Mucosa of gallbladder (tissue), 1 donor: ENCODE results near the gene LCN15. TPM values are rescaled to one million over a fixed set of nuclear protein-coding genes. Genes with fewer than 3 reads are reported as not detected.
"Not testable (repeated sequence)": the region's sequence is repeated elsewhere in the genome, so short reads cannot be mapped to it uniquely, and the experiment has no call there.

Source experiments
- DNase-seq: peaks from one replicate; pipeline ENCODE4 v3.0.0-alpha.2; 2020; ENCODE audit warnings: low spot score
- total RNA-seq: library from RNA; stranded (reverse); gene quantifications from one replicate; pipeline ENCODE4 v1.2.1, GENCODE V29; 2021
- donor health status: DM: no; HTN: no; CAD: no.

Gene LCN15
- total RNA-seq, 1 donor from 2014 or later = not detected

DNA sequence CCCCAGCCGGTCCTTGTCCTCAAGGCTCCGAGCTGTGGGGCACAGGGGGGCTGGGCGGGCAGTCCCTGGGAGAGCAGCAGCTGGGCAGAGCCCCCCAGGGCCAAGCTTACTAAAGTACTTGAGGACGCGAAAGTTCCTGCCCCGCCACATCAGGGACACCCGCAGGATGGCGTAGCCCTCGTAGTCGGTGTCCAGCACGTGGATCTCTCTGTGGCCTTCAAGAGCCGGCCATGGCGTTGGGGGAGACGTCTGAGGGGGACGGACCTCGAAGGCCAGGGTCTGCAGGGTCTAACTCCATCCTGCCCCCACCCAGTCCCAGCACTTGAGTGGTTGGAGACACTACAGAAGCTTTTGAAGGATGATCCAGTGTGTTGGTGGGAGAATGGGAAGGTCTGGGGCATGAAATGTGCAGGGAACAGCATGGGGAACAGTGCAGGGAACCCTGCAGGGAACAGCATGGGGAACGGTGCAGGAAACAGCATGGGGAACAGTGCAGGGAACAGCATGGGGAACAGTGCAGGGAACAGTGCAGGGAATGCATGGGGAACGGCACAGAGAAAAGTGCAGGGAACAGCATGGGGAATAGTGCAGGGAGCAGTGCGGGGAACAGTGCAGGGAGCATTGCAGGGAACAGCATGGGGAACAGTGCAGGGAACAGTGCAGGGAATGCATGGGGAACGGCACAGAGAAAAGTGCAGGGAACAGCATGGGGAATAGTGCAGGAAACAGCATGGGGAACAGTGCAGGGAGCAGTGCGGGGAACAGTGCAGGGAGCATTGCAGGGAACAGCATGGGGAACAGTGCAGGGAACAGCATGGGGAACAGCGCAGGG is 8.8 kb downstream of the LCN15 start:
- not testable (repeated sequence) for DNase-seq

DNA sequence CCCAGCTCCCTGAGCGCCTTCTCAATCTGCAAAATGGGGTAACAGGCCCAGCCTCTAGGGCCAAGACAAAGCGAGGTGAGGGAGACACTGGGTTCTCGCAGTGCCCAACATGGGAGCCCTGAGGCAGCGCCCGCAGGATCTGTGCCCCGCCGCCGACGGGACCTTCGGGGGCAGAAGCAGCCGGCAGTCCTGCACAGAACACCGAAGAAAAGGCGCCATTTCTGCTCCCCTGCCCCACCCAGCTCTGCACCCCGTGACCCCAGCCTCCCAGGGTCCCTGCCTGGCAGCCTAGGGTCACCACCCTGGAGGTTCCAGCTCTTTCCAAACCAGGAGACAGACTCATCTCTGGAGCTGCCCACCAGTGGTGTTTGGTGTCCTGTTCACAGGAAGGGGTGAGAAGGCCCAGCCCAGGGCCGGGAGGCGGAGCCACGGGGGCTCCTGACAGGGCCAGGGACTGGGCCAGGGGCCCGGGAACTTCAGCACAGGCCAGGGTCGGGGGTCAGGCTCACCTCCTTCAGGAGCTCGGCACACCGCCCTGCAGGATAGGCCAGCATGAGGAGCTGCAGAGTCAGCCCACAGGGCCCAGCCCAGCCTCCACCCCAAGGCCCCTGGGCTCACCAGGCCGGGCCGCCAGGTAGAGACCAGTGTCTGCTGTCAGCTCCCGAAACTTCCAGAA is 9.6 kb downstream of the LCN15 start:
- DNase-seq = no peak

DNA sequence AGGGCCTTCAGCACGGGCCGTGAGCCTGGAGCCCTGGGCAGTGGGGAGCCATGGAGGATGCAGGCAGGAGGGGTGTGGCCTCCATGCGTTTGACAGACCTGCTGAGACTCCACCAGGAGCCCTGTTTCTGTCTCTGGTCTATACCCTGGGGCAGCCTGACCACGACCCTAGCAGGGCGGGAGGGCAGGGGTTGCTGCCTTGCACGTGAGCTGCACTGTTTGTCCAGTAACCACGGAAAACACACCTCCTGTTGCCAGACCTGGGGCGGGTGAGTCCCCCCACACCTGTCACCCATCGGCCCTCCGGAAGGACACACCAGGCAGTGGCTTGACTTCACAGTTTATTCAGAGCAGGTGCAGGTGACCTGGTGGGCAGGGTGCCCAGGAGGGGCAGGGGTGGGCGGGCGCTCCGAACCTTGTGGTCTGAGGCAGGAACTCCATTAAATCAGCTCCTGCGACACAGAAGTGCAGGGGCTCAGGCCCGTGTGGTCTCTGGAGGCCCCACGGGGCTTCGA is 10.2 kb downstream of the LCN15 start:
- no peak for DNase-seq

DNA sequence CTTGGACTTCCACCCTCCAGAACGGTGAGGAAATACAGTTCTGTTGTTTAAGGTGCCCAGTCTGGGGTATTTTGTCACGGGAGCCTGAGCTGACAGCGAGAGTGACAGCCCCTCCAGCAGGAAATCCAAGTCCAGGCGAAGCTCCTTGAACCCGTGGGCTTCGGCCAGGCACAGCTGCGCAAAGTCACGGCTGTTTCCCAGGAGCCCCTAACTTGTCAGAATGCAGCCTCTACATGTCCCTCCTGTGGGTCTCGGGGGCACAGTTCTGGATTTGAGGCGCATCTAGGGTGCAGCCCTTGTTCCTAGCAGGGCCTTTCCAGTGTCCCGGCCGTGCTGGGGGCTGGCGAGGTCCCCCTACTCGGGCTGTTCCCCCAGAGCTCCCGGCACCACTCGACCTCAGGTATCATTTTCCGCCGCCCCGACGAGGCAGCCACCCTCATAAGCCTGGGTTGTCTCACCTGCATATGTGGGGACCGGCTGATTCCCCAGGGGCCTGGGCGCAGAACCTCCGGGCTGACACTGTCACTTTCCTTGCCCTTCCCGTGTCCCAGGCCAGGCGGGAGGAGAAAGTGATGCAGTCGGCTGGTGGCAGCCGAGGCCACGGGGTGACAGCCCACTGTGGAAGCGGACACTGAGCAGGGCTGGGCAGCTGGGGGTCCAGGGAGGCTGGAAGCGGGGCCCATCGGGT is 10.8 kb downstream of the LCN15 start:
- DNase-seq = no peak

DNA sequence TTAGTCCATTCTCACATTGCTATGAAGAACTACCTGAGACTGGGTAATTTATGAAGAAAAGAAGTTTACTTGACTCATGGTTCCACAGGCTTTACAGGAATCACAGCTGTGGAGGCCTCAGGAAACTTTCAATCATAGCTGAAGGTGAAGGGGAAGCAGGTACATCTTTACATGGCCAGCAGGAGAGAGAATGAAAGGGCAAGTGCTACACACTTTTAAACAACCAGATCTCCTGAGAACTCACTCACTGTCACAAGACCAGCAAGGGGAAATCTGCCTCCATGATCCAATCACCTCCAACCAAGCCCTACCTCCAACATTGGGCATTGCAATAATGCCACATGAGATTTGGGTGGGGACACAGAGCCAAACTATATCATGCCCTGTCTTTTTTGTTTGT is 12.5 kb downstream of the LCN15 start:
- no peak for DNase-seq

DNA sequence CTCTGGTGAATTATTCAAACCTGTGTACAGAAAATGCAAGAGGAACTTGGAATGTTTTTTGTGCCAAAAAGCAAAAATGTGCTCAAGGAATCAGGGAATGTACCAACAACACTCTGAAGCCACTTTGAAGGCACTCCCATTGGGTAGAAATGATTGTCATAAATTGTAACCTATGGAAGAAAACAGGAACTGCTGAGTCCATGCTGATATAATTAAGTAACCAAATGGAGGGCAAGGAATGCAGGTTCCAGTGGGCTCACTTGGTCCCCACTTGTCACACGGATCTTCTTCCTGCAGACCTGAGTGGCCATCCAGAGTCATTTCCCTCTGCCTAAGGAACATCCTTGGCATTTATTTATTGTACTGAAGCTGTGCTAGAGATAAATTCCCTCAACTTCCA is 13.1 kb downstream of the LCN15 start:
- no peak for DNase-seq

DNA sequence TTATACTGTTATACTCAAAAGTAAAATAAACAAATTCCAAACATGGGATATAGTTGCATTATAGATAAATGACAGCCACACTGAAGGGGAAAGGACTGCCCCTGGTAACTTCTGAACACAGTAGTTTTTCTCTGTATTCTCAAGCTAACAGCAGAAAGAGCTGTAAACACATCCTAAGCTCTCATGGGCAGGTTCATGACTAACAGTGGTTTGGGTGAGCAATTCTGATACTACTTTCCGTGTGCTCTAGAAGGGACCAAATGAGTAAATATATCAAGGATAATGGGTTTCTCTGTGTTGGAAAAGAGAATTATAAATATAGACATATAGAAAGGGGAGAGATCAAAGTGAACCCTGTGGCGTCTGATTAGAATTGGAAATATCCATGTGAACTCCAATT is 13.8 kb downstream of the LCN15 start:
- no peak for DNase-seq

DNA sequence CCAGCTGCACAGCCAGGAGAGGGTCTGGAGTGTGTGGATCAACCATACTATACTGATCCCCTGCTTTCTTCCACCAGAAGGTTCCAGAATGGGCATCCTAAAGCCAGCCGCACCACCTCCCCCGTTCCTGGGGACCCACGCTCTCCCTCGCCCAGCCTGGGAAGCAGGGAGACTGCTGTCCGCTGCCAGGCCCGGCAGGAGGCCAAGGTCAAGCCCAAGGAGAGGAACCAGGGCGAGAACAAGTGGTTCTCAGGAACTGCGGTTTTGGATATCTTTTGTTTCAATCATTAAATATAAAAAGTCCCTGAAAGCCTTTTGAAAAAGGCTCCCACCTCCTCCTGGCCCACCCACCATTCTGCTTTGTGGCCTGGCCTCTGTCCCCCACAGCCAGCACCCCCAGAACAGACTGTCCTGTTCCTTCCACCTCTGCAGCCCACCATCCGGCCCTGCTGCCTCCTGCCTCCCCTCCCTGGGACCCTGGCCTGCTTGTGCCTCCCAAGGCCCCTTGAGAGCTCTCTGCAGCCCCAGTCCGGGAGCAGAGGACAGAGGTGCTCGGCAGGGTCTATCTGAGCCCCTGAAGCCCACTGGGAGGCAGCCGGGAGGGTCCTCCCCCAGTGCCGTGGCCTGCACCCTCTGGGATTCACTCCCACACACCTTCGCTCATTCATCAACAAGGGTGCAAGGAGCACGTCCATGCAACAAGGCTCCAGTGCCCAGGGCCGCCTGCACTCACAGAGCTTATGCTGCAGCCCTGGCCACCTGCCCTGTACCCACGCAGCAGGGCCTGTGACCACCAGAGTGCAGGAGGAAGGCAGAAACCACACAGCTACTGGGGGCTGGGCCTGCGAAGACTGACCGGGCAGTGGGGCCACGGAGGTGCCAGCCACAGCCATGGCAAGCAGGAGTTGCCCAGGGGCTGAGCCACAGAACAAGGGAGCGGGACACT is 15.4 kb downstream of the LCN15 start:
- no peak for DNase-seq

DNA sequence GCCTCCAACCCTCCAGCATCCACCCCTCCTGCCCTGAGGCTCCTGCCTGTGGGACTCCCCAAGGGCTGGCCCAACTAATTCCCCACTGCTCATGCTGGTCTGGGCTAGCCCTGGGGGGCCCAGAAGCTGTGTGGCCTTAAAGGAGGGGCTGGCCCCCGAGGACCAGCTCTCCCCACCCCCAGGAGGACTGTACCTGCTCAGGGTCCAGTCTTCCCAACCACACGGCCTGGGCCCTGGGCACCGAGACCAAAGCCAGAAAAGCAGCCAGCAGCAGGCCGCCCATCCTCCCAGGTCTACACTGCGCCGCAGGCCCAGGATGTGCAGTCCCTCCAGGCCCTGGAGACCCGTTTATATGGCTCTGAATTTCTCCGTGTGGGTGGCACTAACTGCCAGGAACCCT is 16.1 kb downstream of the LCN15 start, which contains the start of gene LCN6:
Gene LCN6, minus strand, starts transcription at position 325 of the 400 bp plus-strand sequence. Its CDS starts 42 bp downstream, at position 283.
- DNase-seq = no peak

DNA sequence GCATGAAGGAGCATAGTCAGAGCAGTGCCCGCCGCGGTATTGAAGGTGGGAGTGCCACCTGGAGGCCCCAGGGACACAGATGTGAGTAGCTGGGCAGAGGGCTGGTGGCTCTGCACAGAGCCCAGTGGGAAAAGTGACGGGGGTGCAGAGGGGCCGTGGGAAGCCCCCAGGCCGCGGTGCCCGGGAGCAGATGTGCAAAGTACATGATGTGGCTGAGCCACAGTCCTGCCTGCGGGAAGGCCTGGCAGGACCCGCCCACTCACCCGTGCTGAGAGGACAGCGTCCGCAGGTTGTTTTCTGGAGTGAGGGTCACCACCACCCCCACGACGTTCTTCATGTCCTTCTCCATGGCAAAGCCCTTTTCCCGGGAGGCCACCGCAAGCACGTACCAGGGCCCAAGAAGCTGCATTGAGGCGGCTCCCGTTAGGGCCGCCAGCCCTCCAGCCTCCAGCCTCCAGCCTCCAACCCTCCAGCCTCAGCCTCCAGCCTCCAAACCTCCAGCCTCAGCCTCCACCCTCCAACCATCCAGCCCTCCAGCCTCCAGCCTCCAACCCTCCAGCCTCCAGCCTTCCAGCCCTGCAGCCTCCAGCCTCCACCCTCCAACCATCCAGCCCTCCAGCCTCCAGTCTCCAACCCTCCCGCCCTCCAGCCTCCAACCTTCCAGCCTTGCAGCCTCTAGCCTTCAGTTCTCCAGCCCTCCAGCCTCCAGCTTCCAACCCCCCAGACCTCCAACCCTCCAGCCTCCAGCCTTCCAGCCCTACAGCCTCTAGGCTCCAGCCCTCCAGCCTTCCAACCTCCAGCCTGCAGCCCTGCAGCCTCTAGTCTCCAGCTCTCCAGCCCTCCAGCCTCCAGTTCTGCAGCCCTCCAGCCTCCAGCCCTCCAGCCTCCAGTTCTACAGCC is 16.9 kb downstream of the LCN15 start:
- DNase-seq = no peak

DNA sequence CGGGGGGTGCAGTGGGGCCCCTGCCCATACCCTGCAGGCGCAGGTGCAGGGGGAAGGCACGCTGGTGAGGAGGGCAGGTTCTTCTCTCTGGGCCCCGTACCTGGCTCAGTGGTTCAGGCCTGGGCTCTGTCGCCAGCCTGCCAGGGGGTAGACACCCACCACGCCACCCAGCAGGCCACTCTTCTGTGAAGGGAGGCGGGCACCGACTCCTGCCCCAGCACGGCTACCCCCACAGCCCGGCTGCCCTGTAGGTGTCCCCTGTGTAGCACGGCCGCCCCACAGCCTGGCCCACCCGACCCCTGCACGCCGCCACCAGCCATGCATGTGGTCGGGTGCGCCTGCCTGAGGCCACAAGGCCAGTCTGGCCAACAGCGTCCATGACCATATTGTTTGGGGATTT is 17.7 kb downstream of the LCN15 start:
- no peak for DNase-seq

DNA sequence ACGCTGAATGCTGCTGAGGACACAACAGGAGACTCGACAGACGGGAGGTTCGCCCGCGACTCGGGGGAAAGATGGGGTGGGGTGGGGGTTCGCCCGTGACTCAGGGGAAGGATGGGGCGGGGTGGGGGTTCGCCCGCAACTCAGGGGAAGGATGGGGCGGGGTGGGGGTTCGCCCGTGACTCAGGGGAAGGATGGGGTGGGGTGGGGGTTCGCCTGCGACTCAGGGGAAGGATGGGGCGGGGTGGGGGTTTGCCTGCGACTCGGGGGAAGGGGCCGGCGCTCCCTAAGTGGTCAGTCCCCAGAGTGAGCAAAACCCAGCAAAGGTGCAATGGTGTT is 18.2 kb downstream of the LCN15 start:
- DNase-seq = no peak

DNA sequence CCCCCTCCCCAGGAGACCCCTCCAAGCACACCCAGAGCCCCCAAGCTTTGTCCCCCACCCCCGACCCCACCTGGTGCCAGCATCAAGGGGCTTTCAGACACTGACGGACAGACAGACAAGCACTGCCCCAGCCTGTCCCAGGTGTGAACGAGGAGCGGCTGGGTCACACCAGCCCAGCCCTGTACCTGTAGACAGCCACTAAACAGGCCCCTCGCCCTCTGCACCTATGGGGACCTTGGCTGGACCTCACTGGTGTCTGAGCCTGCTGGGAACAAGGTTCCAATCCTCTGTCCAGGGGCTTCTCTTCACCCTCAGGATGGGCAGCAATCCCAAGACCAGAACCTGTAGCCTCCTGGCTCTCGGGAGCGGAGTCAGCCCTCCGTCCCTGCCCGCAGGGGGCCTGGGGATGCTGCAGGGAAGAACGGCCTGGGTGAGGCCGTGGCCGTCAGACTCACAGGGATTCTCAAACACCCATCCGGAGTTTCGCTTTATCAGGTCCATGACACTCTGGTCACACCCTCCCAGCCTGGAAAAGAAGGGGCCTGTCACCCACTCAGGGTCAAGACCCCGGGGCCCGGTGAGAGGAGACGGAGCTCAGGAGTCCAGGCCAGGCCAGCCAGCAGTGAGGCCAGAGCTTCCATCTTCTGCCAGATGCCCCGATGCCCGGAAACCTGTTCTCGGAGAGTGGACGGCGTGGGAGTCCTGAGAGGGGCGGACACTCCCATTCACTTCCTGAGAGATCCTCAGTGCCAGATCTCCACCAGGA is 18.7 kb downstream of the LCN15 start:
- DNase-seq = no peak

DNA sequence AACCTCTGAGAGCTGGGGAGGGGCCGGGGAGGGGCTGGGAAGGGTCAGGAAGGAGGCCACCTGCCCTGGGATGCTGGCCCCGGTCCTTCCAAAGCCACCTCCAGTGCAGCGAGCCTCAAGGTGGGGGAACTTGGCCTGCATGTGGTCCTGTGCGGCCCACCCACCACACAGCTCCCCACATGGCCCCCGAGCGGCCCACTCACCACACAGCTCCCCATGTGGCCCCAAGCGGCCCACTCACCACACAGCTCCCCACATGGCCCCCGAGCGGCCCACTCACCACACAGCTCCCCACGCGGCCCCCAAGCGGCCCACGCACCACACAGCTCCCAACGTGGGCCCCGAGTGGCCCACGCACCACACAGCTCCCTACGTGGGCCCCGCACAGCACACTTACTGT is 19.5 kb downstream of the LCN15 start:
- DNase-seq = no peak

DNA sequence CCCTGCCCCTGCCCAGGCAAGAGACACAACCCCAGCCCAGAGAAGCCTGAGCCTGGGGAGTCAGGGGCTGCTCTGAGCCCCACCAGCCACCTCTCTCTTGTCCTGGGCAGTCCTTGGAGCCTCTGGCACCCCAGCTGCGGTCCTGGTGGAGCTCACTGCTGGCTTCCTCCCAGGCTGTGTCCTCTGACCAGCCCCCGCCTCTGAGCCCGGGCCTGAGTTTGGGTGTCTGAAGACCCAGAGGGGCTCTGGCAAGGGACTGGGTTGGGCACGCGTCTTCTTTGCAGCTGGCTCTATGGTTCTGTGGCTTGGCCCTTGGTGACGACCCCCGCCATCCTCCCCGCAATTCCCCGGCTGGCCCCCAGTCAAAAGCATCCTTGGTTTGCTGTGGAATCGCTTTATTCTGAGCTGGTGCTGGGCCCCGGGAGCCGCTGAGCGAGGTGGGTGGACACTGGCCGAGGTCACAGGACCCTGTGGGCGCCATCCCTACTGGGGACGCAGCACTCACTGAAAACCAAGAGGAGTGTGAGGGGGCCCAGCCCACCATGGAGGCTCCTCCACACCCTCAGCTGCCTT is 20.6 kb downstream of the LCN15 start:
- DNase-seq = no peak

DNA sequence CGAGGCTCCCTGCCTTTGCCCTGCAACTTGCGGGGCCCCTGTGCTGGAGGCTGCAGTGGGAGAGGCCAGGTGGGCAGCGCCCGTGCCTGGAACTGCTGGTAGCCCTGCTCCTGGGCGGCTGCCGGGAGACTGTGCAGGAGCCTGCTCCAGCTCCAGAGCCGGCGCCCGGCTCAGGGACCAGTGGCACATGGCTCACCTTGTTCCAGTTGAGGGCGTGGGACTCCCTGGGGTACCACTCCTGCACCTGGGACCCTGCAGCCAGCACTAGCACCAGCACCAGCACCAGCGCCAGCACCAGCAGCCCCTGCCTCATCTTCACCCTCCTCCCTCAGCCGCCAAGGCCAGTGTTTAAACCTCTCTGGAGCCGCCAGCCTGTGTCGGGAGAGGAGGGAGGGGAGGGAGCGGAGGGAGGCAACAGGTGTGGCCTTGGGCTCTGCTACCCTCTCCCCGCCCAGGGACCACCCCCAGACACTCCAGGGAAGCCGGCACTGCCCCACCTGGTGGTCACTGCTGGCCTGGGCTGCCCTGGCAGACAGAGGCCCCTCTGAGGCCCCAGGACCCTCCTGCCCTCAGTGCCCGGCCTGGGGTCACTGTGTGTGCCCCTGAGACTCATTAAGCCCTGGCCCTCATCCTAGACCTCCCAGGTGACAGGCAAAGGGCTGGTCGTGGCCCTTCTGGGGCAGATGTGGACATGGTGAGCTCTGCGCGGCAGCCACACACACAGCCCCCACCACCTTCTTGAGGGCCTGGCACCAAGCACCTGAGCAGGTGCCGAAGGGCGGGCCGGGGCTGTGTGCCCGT is 21.5 kb downstream of the LCN15 start, which contains the start of gene LCN10:
Gene LCN10, minus strand, starts transcription at position 350 of the 801 bp plus-strand sequence. Its CDS starts 37 bp downstream, at position 313.
- no peak for DNase-seq

DNA sequence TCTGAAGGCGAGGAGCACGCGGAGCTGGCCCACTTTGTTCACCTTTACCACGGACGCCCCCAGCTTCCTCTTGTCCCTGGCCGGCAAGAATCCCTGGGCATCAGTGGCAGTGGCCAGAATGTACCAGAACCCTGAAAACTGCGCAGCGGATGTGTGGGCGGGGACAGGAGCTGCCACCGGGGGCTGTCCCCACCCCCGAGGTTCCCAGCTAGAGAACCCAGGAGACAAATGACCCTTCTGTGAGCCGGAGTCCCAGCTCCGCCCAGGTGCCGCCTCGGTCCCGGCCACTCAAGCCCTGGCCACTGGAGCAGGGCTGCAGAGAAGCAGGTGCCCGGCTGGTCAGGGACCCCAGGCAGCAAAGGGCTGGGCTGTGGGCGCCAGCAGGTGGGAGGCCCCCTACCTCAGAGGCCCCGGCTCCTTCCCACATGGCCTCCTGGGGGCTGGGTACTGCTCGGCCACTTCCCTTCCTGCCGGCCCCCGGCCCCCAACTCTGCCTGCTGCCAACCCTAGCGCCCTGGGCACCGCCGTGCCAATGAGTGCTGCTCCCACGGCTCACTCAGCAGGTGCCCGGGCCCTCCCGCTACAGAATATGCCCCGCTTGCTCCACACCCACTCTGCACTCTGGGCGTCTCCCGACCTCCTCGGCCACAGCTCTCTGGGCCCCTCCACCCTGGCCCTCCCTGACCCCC is 22.3 kb downstream of the LCN15 start:
- DNase-seq = no peak
